Thyroid gland (tissue), 4 donors: ENCODE results near the gene LMNTD2.

ENCODE experiments used
- POLR2A ChIP-seq, 2 donors: fragments of 450-650 bp; IDR thresholded peaks; one replicate each; pipeline ENCODE4 v1.6.1; 2017; ENCODE audit warnings: antibody characterized with exemption in 2 of 2, mild to moderate bottlenecking in 2 of 2, moderate library complexity in 1 of 2
- TF ChIP-seq, protein P1 (sequence below), 6 experiments: fragments of 200-600 bp in 3 of 6; fragments of 450-650 bp in 3 of 6; sonication (generic) in 3 of 6; IDR thresholded peaks; one replicate each; pipeline ENCODE4 v1.5.1; 2016 to 2019; ENCODE audit warnings: antibody characterized with exemption in 6 of 6, mild to moderate bottlenecking in 2 of 6, inconsistent platforms in 1 of 6, moderate library complexity in 1 of 6

DNA sequence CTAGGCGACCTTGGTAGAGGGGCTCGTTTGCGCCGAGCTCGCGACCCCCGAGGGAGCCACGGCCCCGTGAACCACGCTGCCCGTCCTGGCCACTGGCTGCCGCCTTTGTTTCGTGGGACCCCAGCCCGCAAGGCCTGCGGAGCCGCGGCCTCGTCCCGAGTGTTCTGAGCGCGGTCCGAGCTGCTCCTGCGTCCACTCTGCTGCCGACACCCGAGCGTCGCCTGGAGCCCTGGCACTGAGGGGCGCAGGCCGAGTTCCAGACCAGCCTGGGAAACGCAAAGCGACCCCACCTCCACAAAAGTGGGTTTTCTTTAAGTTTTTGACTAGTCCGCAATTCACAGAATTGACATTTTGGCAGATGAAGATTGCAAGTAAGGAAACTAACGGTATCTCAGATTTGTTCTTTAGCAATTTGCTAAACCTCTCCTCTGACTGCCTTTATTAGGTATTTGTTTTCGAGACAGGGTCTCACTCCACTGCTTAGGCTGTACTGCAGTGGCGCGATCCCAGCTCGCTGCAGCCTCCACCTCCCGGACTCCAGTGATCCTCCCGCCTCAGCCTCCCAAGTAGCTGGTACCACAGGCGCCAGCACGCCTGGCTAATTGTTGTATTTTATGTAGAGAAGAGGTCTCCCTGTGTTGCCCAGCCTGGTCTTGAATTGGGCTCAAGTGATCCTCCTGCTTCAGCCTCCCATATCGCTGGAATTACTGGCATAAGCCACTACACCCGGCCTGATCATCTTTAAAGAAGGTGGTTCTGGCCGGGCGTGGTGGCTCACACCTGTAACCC lies 52.6 kb downstream of the LMNTD2 start:
- TF ChIP-seq, protein P1, sequence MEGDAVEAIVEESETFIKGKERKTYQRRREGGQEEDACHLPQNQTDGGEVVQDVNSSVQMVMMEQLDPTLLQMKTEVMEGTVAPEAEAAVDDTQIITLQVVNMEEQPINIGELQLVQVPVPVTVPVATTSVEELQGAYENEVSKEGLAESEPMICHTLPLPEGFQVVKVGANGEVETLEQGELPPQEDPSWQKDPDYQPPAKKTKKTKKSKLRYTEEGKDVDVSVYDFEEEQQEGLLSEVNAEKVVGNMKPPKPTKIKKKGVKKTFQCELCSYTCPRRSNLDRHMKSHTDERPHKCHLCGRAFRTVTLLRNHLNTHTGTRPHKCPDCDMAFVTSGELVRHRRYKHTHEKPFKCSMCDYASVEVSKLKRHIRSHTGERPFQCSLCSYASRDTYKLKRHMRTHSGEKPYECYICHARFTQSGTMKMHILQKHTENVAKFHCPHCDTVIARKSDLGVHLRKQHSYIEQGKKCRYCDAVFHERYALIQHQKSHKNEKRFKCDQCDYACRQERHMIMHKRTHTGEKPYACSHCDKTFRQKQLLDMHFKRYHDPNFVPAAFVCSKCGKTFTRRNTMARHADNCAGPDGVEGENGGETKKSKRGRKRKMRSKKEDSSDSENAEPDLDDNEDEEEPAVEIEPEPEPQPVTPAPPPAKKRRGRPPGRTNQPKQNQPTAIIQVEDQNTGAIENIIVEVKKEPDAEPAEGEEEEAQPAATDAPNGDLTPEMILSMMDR (IDR thresholded peaks at IDR 0.05): no peak
- no peak for TF ChIP-seq POLR2A (IDR thresholded peaks at IDR 0.05)
